Left cardiac atrium (tissue), 4 donors: Measurements from ENCODE around the gene AGRN. TPM values are rescaled to one million over a fixed set of nuclear protein-coding genes. Genes with fewer than 3 reads are reported as not detected.
"Not testable (repeated sequence)": the region's sequence is repeated elsewhere in the genome, so short reads cannot be mapped to it uniquely, and the experiment has no call there.

Experiments used
- ATAC-seq, 2 donors: fragments of 200-7000 bp; cut with Tn5 transposase; one replicate each; pipeline ENCODE4 v1.9.1; 2020; ENCODE audit warnings: mild to moderate bottlenecking in 2 of 2, moderate library complexity in 2 of 2
- DNase-seq: peaks from one replicate; pipeline ENCODE4 v3.0.0-alpha.2; 2020
- intact Hi-C, 2 donors: fragments of 100-400 bp; cut with DNase I; formaldehyde crosslinking; loops; one replicate each; pipeline versions ENCODE4 v1.14.1 to v1.15.1; 2022 to 2023
- total RNA-seq, 2 donors: library from RNA; stranded (reverse); fragmentation: NEBNext Ultra II Directional; extraction: Animal tissue kit (Norgen Biotek cat#: 25700); gene quantifications; one replicate each; pipeline ENCODE4 v1.2.1, GENCODE V29; 2021
- donor health status: DM: no; HTN: yes; CAD: no.
- donor health status: DM: no; HTN: yes; CAD: no; lungs with severe emphysema.
- donor health status: DM: yes; HTN: yes; CAD: no.
- donor health status: Dilated cardiomyopathy.

The AGRN gene
- total RNA-seq, 2 donors from 2014 or later, result 14.8 to 25.7 TPM

DNA sequence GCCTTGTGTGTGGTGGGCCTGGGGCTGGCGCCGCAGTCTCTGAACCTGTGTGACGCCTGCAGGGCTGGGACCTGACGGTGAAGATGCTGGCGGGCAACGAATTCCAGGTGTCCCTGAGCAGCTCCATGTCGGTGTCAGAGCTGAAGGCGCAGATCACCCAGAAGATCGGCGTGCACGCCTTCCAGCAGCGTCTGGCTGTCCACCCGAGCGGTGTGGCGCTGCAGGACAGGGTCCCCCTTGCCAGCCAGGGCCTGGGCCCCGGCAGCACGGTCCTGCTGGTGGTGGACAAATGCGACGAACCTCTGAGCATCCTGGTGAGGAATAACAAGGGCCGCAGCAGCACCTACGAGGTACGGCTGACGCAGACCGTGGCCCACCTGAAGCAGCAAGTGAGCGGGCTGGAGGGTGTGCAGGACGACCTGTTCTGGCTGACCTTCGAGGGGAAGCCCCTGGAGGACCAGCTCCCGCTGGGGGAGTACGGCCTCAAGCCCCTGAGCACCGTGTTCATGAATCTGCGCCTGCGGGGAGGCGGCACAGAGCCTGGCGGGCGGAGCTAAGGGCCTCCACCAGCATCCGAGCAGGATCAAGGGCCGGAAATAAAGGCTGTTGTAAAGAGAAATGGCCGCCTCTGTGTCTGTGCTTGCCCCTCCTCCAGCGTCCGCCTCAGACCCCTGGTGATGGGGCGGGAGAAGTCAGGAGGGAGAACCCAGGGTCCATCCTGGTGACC is 5.8 kb upstream of the AGRN start:
- ATAC-seq (peak; percentile 11 to 45), DNase-seq (peak; percentile 62)
- intact Hi-C loops, result no loop called here

DNA sequence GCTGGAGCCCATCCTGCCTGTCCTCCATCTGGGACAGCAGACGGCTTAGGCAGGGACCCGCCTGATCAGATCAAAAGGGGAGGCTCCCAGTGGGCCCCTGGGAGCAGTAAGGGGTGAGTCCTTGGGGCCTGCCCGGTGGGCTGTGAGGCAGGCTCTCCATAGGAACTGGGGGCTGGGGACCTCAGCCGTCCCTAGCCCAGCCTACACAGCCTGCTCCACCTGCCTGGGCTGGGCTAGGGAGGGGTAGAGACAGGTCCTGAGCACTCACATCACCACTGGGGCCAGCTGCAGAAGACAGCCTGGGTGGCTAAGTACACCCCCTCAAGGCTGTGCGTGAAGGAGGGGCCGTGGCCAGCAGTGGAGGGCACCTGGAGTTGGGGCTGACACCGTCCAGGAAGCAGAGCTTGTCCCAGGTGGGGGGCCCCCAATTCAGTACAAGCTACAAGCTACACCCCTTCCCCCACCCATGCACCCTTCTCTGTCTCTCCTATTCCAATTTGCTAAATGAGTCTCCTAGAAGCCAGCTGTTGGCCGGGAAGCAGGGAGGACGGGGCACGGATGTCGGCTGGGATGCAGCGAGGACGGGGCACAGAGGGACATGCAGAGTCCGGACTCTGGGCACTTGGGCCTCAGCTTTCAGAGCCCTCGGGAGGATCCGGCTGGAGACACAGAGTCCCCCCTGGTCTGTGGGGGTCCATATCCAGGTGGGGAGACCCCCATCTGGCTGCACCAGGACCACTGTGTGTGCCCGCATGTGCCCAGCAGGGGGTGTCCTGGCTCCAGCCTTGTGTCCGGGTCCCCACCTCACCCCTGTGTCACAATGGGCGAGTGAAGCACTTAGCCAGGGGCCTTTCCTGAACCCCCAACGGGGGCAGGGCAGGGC is 4.9 kb upstream of the AGRN start:
- intact Hi-C loops, result no loop called here
- ATAC-seq (no peak), DNase-seq (peak; percentile 34)

- ATAC-seq, intact Hi-C loops, DNase-seq: not testable (repeated sequence)
These were observed 2.3 kb upstream of the AGRN start for GRCh38 chr1:1017397-1018320.

DNA sequence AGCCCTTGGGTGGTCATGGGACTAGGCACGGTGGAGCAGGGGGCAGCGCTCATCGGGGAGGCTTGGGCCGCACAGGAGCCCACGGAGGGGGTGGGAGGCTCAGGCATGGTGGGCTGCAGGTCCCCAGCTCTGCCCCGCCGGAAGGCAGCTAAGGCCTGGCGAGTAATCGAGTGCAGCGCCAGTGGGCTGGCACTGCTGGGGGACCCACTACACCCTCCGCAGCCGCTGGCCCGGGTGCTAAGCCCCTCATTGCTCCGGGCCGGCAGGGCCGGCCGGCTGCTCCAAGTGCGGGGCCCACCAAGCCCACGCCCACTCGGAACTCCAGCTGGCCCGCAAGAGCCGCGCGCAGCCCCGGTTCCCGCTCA is 1.6 kb upstream of the AGRN start:
- ATAC-seq, intact Hi-C loops, DNase-seq: not testable (repeated sequence)

- ATAC-seq (peak; percentile 85 to 94), DNase-seq (peak; percentile 86)
- intact Hi-C loops, result no loop called here
These were observed 559 bp upstream of the AGRN start for GRCh38 chr1:1019122-1019999.

GRCh38 chr1:1020415-1021009 is 592 bp downstream of the AGRN start:
- DNase-seq (no peak), ATAC-seq (peak; percentile 5 to 10)
- intact Hi-C loops, result no loop called here

DNA sequence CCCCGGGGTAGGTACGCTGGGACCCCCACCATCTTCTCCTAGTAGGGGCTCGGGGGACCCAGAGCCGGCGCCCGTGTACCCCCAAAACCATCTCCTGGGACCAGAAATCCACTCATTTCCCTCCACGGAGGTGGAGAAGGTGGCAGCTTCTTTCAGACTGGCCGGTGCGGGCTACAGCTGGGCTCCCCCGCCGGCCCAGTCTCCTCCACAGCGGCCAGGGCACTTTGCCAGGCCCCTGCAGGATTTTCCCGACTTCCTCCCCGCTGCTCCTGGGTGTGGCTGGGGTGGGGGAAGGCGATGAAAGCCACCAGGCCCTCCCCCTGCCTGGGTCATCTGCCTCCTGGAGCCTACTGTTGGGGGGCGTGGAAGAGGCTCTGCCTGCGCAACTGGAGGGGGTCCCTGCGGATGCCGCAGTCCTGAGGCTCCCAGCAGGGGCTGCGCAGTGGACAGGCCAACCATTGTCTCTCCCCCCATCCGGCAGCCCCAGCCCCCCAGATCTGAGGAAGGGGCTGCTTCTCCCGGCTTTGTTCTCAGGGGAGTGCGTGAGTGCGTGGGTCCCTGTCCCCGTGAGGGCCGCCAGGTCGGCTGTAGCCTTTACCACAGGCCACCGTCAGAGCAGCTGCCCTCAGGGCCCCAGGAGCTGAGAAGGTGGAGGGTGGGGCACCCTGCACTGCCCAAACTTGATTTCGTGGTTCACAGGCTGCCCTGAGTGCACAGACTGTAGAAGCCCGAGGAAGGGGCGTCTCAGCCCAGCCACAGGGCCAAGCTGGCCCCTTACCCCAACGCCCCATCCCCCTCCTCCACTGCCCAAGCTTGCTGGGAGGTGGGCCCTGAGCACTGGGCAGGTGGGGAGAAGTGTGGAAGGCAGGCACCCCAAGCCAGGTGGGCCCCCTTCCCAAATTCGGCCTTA is 1.3 kb downstream of the AGRN start:
- ATAC-seq (peak; percentile 23 to 37), DNase-seq (peak; percentile 81)
- intact Hi-C loops, result no loop called here

DNA sequence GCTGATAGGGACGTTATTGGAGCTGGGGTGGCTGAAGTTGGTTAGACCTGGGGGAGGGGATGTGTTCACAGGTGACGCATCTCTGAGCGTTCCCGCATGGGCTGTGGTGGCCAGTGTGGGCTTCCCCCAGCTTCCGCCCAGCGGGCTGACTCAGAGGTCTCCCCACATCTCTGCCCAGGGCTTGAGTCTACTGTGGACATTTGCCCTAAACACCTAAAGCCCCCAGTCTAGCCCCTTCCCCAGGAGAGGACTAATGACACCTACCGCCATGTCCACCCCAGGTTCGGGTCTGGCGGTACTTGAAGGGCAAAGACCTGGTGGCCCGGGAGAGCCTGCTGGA is 2.0 kb downstream of the AGRN start:
- DNase-seq (no peak), ATAC-seq (no peak)
- intact Hi-C loops, result no loop called here

GRCh38 chr1:1022302-1023009 is 2.5 kb downstream of the AGRN start:
- DNase-seq (no peak), ATAC-seq (no peak)
- intact Hi-C loops, result no loop called here

DNA sequence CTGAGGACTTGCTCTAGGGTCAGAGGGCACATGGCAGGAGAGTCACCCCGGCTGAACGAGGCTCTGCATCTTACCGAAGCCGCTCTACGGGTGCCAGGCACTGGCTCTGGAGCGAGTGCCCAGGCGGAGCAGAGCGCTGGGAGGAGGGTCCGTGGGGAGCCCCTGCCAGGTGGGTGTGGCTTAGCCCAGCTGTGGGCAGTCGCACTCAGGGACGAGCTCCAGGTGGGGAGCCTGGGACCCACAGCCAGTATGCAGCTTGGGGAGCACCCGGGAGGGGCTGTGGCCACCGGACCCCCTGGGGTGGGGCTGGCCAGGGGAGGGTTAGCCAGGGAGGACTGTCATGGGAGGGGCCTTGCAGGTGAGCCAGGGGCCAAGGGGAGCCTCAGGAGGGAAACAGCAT is 3.8 kb downstream of the AGRN start:
- ATAC-seq (no peak), DNase-seq (no peak)
- intact Hi-C loops, result no loop called here

GRCh38 chr1:1024149-1024770 is 4.3 kb downstream of the AGRN start:
- no peak for DNase-seq
- ATAC-seq, result no peak
- intact Hi-C loops, result no loop called here

DNA sequence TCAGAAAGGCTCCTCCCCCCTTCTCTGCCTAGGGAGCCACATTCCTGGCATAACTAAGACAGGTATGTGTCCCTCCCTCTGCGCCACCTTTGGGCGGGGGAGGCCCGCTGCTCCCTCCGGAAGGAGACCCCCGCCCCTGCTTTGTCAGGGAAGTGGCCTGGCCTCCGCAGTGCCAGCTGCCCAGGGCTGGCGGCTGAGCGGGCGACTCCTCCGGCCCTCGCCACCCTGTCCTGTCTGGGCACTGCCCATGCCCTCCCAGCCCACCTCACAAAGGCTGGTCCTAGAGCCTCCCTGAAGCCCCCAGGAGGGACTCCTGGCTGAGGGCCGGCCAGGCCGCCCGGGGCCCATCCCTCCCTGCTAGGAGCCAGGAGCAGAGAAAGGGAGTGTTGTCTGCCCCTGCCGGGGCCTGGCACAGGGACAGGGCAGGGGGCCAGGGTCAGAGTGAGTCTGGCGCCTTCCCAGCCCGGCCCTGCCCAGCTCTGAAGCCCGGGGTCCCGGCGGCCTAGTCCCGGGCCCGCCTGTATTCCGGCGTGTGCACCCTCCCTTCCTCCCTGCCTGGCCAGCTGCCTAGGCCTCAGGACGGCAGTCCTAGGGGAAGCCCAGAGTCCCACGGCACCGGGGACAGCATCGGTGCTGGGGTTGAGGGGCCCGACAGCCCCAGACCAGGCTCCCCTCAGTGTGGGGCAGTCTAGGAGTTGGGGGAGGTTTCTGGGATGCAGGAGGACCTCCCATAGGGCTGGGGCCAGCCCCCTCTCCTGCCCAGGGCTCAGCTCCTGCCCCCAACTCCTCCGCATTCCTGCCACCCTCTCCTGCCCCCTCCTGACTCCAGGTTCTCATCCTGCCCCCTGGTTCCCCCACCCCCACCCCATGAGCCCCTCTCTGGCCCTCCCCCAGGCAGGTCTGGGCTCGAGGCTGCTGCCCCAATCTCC is 5.1 kb downstream of the AGRN start:
- intact Hi-C loops, result no loop called here
- DNase-seq, result peak; percentile 50

GRCh38 chr1:1025730-1026129 is 5.8 kb downstream of the AGRN start:
- no peak for ATAC-seq
- DNase-seq, result no peak
- intact Hi-C loops, result no loop called here

More for the DNA sequence above, 5.1 kb downstream of the AGRN start:
- ATAC-seq, result peak in 1 of 2 donors; percentile 22

- intact Hi-C loops, result no loop called here
- DNase-seq (no peak), ATAC-seq (no peak)
These were observed 6.9 kb downstream of the AGRN start for GRCh38 chr1:1026599-1027413.
